Suprapubic skin (tissue), 4 donors: ENCODE measurements around the gene TCP1. TPM values are rescaled to one million over a fixed set of nuclear protein-coding genes. Genes with fewer than 3 reads are reported as not detected.
"Not testable (repeated sequence)": the region's sequence is repeated elsewhere in the genome, so short reads cannot be mapped to it uniquely, and the experiment has no call there.

Experiments used
- DNase-seq, 2 donors: peaks; one replicate each; pipeline ENCODE4 v3.0.0-alpha.2; 2019; ENCODE audit warnings: low spot score in 2 of 2
- H3K27ac ChIP-seq: fragments of 200-600 bp; sonication (generic); one replicate; pipeline ENCODE4 v1.5.1; 2019
- H3K27me3 ChIP-seq: fragments of 200-600 bp; sonication (generic); one replicate; pipeline ENCODE4 v1.5.1; 2019
- H3K36me3 ChIP-seq: fragments of 200-600 bp; sonication (generic); one replicate; pipeline ENCODE4 v1.5.1; 2019
- H3K4me1 ChIP-seq: fragments of 200-600 bp; sonication (generic); one replicate; pipeline ENCODE4 v1.5.1; 2019
- H3K4me3 ChIP-seq: fragments of 200-600 bp; sonication (generic); one replicate; pipeline ENCODE4 v1.5.1; 2019; ENCODE audit warnings: mild to moderate bottlenecking
- H3K9me3 ChIP-seq: fragments of 200-600 bp; sonication (generic); one replicate; pipeline ENCODE4 v1.5.1; 2019
- EP300 ChIP-seq: sonication (generic); formaldehyde crosslinking; IDR thresholded peaks from one replicate; pipeline ENCODE4 v1.6.1; 2017; ENCODE audit warnings: antibody characterized with exemption
- POLR2A ChIP-seq, 2 donors: fragments of 450-650 bp; IDR thresholded peaks; one replicate each; pipeline ENCODE4 v1.6.1; 2017; ENCODE audit warnings: antibody characterized with exemption in 2 of 2, mild to moderate bottlenecking in 2 of 2, moderate library complexity in 2 of 2
- POLR2AphosphoS5 ChIP-seq, 3 donors: sonication (generic); formaldehyde crosslinking; IDR thresholded peaks; one replicate each; pipeline ENCODE4 v1.6.1; 2017; ENCODE audit warnings: antibody characterized with exemption in 3 of 3
- WGBS: methylation state at CpG from one replicate; pipeline ENCODE4 v1.1.5; 2018; 5-methylcytosine and 5-hydroxymethylcytosine counted together
- total RNA-seq, 4 donors: library from RNA; depleted of rRNA; stranded (reverse); fragments of >200 nt; gene quantifications; one replicate each; pipeline ENCODE4 v1.1.0, GENCODE V29; 2016
- TF ChIP-seq, protein P1 (sequence below), 2 donors: fragments of 200-600 bp in 1 of 2; fragments of 450-650 bp in 1 of 2; sonication (generic) in 1 of 2; IDR thresholded peaks; one replicate each; pipeline ENCODE4 v1.5.1; 2016 to 2019; ENCODE audit warnings: antibody characterized with exemption in 2 of 2, mild to moderate bottlenecking in 1 of 2, moderate library complexity in 1 of 2

The TCP1 gene
- total RNA-seq, 4 donors from 2014 or later, result 133 to 150 (median 139) TPM

DNA sequence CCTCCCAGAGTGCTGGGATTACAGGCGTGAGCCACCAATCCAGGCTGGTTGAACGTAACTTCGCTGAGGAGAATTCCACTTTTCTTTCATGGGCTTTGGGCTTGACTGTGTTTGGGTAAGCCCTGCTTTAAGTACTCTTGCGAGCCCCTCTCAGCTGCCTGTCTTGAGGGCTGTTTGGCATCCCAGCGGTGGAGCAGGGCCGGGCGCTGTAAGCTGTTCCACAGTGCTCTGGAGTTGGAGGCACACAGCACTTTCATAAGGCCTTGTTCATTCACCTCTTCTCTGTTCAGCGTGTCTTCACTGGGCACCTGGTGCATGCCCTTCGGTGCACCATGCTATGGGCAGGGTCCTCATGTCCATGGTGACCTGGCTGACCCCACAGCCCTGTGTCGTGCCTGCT is 32.3 kb upstream of the TCP1 start:
- WGBS, result 91% methylated on average over 9 of the region's 10 CpGs
- Histone ChIP-seq H3K4me1 (no peaks in the 10 kb centered on the region), H3K27ac (no peak overlapping the region), H3K36me3 (no peaks in the 10 kb centered on the region), H3K9me3 (no peaks in the 10 kb centered on the region), H3K4me3 (no peak overlapping the region), H3K27me3 (no peaks in the 10 kb centered on the region)
- peak in 1 of 2 donors; percentile 26 for DNase-seq
- TF ChIP-seq, protein P1, sequence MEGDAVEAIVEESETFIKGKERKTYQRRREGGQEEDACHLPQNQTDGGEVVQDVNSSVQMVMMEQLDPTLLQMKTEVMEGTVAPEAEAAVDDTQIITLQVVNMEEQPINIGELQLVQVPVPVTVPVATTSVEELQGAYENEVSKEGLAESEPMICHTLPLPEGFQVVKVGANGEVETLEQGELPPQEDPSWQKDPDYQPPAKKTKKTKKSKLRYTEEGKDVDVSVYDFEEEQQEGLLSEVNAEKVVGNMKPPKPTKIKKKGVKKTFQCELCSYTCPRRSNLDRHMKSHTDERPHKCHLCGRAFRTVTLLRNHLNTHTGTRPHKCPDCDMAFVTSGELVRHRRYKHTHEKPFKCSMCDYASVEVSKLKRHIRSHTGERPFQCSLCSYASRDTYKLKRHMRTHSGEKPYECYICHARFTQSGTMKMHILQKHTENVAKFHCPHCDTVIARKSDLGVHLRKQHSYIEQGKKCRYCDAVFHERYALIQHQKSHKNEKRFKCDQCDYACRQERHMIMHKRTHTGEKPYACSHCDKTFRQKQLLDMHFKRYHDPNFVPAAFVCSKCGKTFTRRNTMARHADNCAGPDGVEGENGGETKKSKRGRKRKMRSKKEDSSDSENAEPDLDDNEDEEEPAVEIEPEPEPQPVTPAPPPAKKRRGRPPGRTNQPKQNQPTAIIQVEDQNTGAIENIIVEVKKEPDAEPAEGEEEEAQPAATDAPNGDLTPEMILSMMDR (IDR thresholded peaks at IDR 0.05), result no peak
- TF ChIP-seq EP300 (no peak), POLR2A (IDR thresholded peaks at IDR 0.05) (no peak), POLR2AphosphoS5 (IDR thresholded peaks at IDR 0.05) (no peak)

DNA sequence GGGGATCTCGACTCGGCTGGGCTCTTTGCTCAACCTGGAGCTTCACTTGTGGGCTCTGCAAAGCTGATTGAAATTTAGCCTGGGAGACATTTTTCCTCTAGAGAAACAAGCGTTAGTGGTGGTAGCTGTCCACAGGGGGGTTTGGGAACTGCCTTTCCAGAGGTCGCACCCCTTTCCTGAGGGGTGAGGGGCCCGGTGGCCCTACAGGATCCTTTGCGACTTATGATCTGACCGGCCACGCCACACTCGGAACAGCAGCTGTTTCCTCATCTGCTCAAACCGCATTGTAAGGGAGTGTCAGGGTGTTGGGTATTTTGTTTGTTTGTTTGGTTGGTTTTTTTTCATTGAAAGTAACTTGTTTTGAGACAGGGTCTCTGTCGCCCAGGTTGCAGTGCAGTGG is 31.7 kb upstream of the TCP1 start:
- H3K36me3 ChIP-seq, result no peaks in the 10 kb centered on the region
- no peaks in the 10 kb centered on the region for H3K4me1 ChIP-seq
- WGBS, result 80% methylated on average over 11 of the region's 11 CpGs
- H3K27me3 ChIP-seq, result no peaks in the 10 kb centered on the region
- DNase-seq, result peak in 1 of 2 donors; percentile 35
- no peaks in the 10 kb centered on the region for H3K9me3 ChIP-seq
- TF ChIP-seq POLR2AphosphoS5 (IDR thresholded peaks at IDR 0.05) (no peak), EP300 (no peak), POLR2A (IDR thresholded peaks at IDR 0.05) (no peak)
- TF ChIP-seq, protein P1 (IDR thresholded peaks at IDR 0.05), result no peak
- no peak overlapping the region for H3K27ac ChIP-seq
- H3K4me3 ChIP-seq, result no peak overlapping the region

DNA sequence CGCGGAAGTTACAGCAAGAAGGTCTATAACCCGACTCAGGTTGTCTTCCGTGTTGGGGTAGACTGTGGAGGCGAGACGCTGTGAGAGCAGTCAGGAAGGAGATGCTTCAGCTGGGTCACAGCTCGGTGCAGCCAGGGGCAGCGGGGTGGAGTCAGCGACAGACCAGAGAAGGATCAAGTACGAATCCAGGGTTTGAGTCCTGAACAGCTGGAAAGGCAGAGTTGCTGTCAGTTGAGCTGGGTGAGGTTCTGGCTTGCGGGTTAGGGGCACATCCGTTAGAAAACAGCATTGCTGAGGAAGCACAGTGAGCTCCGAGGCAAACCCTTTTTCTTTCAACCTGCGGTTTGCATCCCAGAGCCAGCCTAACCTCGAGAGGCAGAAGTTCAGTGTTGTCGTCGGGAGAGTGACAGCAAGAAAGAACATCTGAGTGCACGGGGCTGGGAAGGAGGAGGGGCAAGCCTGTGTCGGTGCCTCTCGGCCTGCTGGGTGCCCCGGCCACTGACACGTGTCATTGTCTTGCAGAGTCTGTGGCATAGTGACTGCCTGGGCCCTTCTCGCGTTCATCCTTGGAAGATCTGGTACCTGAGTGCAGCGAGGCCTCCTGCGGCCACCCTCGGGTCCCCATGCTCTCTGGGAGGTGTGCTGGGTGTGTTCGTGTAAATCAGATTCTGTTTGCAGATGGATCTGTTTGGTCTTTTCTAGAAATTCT is 30.7 kb upstream of the TCP1 start:
- 62% methylated on average over 28 of the region's 28 CpGs for WGBS
- H3K4me1 ChIP-seq, result no peaks in the 10 kb centered on the region
- H3K9me3 ChIP-seq, result no peaks in the 10 kb centered on the region
- no peaks in the 10 kb centered on the region for H3K27me3 ChIP-seq
- peak in 1 of 2 donors; percentile 66 for DNase-seq
- H3K4me3 ChIP-seq, result no peak overlapping the region
- no peaks in the 10 kb centered on the region for H3K36me3 ChIP-seq
- H3K27ac ChIP-seq, result no peak overlapping the region
- TF ChIP-seq POLR2A (IDR thresholded peaks at IDR 0.05) (no peak), POLR2AphosphoS5 (IDR thresholded peaks at IDR 0.05) (no peak), EP300 (no peak)
- TF ChIP-seq, protein P1 (IDR thresholded peaks at IDR 0.05), result no peak

DNA sequence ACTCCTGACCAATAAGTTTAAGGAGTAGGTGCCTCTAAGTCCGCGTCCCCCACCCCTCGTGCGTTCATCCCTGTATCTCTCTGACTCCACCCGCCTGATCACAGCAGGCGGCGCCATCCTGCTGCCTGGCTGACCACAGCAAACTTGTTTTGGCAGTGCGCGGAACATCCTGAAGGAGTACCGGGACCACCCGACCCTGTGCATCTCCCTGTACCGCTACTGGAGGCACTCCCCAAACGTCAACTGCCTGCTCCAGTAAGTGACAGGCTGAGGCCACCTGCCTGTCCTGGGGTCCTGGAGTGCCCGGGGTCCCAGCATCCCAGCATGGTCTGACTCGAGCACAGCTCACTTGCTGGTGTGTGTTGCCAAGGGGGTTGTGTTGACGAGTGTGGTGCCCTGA is 29.7 kb upstream of the TCP1 start:
- WGBS, result 96% methylated on average over 14 of the region's 16 CpGs
- peak in 1 of 2 donors; percentile 74 for DNase-seq

DNA sequence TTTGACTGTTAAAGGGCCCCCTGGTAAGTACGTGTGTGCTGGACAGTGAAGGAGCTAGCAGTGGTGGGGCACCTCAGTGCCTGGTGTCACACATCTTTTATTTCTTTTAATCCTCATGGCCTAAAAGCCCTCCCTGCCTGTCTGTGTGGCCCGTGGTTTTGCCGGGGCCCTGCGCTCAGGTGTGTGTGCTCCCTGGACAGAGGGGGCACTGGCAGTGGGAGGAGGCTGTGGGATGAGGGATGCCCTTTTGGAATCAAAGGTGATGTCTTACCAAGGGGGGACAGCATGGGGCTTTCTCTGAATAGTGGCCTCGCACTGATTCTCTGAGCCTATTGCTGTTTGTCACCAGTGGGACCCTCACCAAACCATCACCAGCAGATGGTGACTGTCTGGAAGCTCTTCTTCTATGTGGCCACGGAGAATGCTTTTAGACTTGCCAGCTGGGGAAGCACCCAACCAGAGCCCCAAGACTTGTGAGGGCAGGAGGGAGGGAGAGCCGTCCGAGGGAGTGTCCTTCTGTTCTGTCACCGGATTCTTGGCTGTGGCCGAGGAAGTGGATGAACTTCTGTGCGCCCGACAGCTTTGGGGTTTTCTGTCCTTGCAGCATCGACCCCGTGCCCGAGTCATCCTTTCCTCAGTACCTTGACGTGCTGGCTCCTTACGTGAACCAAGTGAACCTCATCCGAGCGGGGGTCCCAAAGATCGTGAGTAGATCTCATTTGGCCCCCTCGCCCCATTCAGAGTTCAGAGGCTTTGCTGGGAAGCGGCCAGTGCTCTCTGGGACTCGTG is 28.7 kb upstream of the TCP1 start:
- Histone ChIP-seq H3K4me1 (no peaks in the 10 kb centered on the region), H3K27ac (no peak overlapping the region), H3K36me3 (no peaks in the 10 kb centered on the region), H3K9me3 (no peaks in the 10 kb centered on the region), H3K27me3 (no peaks in the 10 kb centered on the region), H3K4me3 (no peak overlapping the region)
- 92% methylated on average over 23 of the region's 23 CpGs for WGBS
- DNase-seq, result peak in 1 of 2 donors; percentile 66
- TF ChIP-seq, protein P1 (IDR thresholded peaks at IDR 0.05), result no peak
- TF ChIP-seq POLR2A (IDR thresholded peaks at IDR 0.05) (no peak), POLR2AphosphoS5 (IDR thresholded peaks at IDR 0.05) (no peak), EP300 (no peak)

More for the DNA sequence above, 29.7 kb upstream of the TCP1 start:
- Histone ChIP-seq H3K27me3 (no peaks in the 10 kb centered on the region), H3K4me3 (no peak overlapping the region), H3K36me3 (no peaks in the 10 kb centered on the region), H3K9me3 (no peaks in the 10 kb centered on the region), H3K4me1 (no peaks in the 10 kb centered on the region), H3K27ac (no peak overlapping the region)
- TF ChIP-seq POLR2A (IDR thresholded peaks at IDR 0.05), result no peak

DNA sequence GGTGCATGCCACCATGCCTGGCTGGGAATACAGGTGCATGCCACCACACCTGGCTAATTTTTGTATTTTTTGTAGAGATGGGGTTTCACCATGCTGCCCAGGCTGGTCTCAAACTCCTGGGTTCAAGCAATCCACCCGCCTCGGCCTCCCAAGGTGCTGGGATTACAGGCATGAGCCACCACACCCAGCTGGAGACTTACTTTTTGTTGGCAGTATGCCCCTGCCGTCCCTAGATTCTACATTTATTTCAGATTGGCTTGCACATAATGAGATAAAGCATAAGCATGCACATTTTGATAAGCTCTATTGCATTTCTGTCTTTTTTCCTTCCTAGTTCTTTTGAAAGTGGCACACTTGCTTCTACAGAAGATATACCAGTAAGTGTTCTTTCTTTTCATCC is 27.4 kb upstream of the TCP1 start:
- 51% methylated on average over 3 of the region's 3 CpGs for WGBS
- not testable (repeated sequence) for H3K27ac ChIP-seq, H3K27me3 ChIP-seq, H3K4me3 ChIP-seq, H3K4me1 ChIP-seq, H3K36me3 ChIP-seq, H3K9me3 ChIP-seq
- peak in 1 of 2 donors; percentile 20 for DNase-seq
